HEK293T (cell line): ENCODE measurements around the gene TUBB4A.

ENCODE experiments used
- CTCF ChIA-PET: fragments of 350-600 bp; formaldehyde crosslinking; extraction: SDS; loops from one replicate; lab custom pipeline; 2021; ENCODE audit warnings: antibody characterized with exemption, inconsistent platforms; lab: Yijun Ruan, JAX
- POLR2A ChIA-PET: fragments of 350-600 bp; formaldehyde crosslinking; extraction: SDS; loops from one replicate; lab custom pipeline; 2020; ENCODE audit warnings: antibody characterized with exemption, inconsistent platforms; lab: Yijun Ruan, JAX
- DNase-seq: peaks from one replicate; pipeline ENCODE4 v3.0.0; 2012; ENCODE audit warnings: mixed read lengths; ENCODE audit errors: extremely low spot score
- ARNT ChIP-seq: fragments of 450-650 bp; IDR thresholded peaks from 2 replicates; pipeline ENCODE4 v1.6.1; 2017; ENCODE audit warnings: mild to moderate bottlenecking
- BHLHE40 ChIP-seq: fragments of 450-650 bp; IDR thresholded peaks from 2 replicates; pipeline ENCODE4 v1.6.1; 2016; ENCODE audit warnings: mild to moderate bottlenecking, moderate library complexity, borderline replicate concordance
- CTBP1 ChIP-seq: fragments of 450-650 bp; IDR thresholded peaks from 2 replicates; pipeline ENCODE4 v1.6.1; 2016; ENCODE audit warnings: borderline replicate concordance
- ELF4 ChIP-seq: fragments of 450-650 bp; IDR thresholded peaks from 2 replicates; pipeline ENCODE4 v1.6.1; 2017; ENCODE audit warnings: antibody characterized with exemption
- FOXA1 ChIP-seq: fragments of 450-650 bp; IDR thresholded peaks from 2 replicates; pipeline ENCODE4 v1.6.1; 2016; ENCODE audit warnings: mild to moderate bottlenecking
- FOXK2 ChIP-seq: fragments of 450-650 bp; IDR thresholded peaks from 2 replicates; pipeline ENCODE4 v1.6.1; 2016; ENCODE audit warnings: mild to moderate bottlenecking
- FOXM1 ChIP-seq: fragments of 450-650 bp; IDR thresholded peaks from 2 replicates; pipeline ENCODE4 v1.6.1; 2017; ENCODE audit warnings: mild to moderate bottlenecking, borderline replicate concordance
- HDGF ChIP-seq: fragments of 450-650 bp; IDR thresholded peaks from 2 replicates; pipeline ENCODE4 v1.6.1; 2017; ENCODE audit warnings: antibody characterized with exemption, borderline replicate concordance
- L3MBTL2 ChIP-seq: fragments of 450-650 bp; conservative IDR thresholded peaks from 2 replicates; pipeline ENCODE4 v1.6.1; 2016; ENCODE audit warnings: mild to moderate bottlenecking
- LEF1 ChIP-seq: fragments of 450-650 bp; IDR thresholded peaks from 2 replicates; pipeline ENCODE4 v1.6.1; 2017; ENCODE audit warnings: mild to moderate bottlenecking, borderline replicate concordance
- NFRKB ChIP-seq: fragments of 450-650 bp; IDR thresholded peaks from 2 replicates; pipeline ENCODE4 v1.6.1; 2016; ENCODE audit warnings: mild to moderate bottlenecking, moderate library complexity
- PKNOX1 ChIP-seq: fragments of 450-650 bp; IDR thresholded peaks from 2 replicates; pipeline ENCODE4 v1.6.1; 2016
- SP1 ChIP-seq: fragments of 450-650 bp; IDR thresholded peaks from 2 replicates; pipeline ENCODE4 v1.6.1; 2017
- SUZ12 ChIP-seq: fragments of 450-650 bp; IDR thresholded peaks from 2 replicates; pipeline ENCODE4 v1.6.1; 2016; ENCODE audit warnings: mild to moderate bottlenecking
- TARDBP ChIP-seq: fragments of 450-650 bp; IDR thresholded peaks from 2 replicates; pipeline ENCODE4 v1.6.1; 2016
- ZNF384 ChIP-seq: fragments of 450-650 bp; IDR thresholded peaks from 2 replicates; pipeline ENCODE4 v1.6.1; 2016

The TUBB4A gene

DNA sequence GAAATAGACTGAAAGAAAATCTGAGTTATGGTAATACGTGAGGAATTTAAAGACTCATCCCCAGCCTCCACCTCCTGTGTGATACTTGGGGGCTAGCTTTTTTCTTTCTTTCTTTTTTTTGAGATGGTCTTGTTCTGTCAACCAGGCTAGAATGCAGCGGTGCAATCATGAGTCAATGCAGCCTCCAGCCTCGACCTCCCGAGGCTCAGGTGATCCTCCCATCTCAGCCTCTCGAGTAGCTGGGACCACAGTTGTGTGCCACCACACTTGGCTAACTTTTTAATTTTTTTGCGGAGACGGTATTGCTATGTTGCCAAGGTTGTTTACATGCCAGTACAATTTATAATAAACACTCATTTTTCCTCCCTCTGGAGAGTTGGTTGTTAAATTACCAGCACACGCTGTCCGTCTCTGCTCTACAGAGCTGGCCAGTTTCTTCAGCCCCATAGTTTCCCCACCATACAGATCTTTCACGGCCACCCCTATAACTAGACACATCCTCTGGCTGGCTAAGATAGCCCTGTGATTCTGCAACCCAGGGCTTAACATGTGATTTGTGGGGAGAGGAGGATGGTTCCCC is 33.5 kb upstream of the TUBB4A start:
- CTCF ChIA-PET = no interaction called here
- TF ChIP-seq SP1 (no peak), LEF1 (no peak), ELF4 (no peak), FOXA1 (no peak)
- no peak for DNase-seq
- POLR2A ChIA-PET = no interaction called here

DNA sequence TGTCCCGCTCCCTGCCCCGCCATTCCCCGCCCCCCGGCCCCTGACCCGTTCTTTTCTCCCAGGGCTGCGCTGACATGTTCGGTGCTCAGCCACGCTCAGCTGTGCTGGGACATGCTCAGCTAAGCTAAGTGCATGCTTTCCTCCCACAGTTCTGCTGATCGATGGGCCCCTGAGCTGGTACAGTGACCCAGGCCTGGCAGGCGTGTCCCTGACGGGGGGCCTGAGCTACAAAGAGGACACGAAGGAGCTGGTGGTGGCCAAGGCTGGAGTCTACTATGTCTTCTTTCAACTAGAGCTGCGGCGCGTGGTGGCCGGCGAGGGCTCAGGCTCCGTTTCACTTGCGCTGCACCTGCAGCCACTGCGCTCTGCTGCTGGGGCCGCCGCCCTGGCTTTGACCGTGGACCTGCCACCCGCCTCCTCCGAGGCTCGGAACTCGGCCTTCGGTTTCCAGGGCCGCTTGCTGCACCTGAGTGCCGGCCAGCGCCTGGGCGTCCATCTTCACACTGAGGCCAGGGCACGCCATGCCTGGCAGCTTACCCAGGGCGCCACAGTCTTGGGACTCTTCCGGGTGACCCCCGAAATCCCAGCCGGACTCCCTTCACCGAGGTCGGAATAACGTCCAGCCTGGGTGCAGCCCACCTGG is 32.5 kb upstream of the TUBB4A start:
- DNase-seq = no peak
- POLR2A ChIA-PET = no interaction called here
- TF ChIP-seq ARNT = no peak
- no peak for TF ChIP-seq ELF4
- TF ChIP-seq TARDBP = no peak
- no peak for TF ChIP-seq FOXA1
- no peak for TF ChIP-seq CTBP1
- TF ChIP-seq FOXM1 = no peak
- TF ChIP-seq PKNOX1 = no peak
- no peak for TF ChIP-seq HDGF
- no peak for TF ChIP-seq FOXK2
- no peak for TF ChIP-seq SUZ12
- TF ChIP-seq L3MBTL2 = no peak
- TF ChIP-seq NFRKB = no peak
- no peak for TF ChIP-seq BHLHE40
- no peak for TF ChIP-seq SP1
- no peak for TF ChIP-seq LEF1
- CTCF ChIA-PET = no interaction called here

DNA sequence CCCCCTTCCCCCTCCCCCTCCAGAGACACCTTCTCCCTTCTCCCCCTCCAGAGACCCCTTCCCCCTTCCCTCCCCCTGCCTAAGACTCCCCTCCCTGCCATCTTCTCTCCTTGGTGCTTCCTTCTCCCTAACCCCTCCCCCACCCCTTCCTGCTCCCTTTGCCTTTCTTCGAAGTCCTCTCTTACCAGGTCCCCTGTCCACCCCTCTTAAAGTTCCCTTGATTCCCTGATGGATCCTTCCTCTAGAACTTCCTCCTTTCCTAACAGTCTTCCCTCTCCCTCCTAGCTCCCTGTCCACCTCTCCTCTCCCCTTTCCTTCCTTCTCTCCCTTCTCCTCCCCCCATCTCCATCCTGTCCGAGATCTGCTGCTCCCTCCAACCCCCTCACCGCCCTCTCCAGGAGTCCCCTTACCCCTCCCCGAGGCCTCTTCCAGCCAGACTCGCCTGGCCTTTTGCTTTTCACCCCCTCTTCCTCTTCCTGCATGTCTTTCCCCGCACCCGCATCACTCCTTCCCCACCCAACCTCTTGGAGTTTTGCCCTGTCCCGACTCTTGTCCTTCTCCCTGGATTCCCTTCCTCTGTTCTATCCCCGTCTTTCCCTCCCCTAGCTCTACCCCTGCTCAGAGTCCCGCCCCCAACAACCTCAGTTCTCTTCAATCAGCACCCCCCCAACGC is 31.8 kb upstream of the TUBB4A start:
- ChIA-PET CTCF (no interaction called here), POLR2A (no interaction called here)
- DNase-seq = no peak
- TF ChIP-seq CTBP1 (no peak), L3MBTL2 (no peak), FOXA1 (no peak), SUZ12 (no peak), NFRKB (no peak), TARDBP (no peak), ZNF384 (no peak), FOXK2 (no peak), ARNT (no peak), BHLHE40 (no peak), PKNOX1 (no peak), ELF4 (no peak), FOXM1 (no peak)

DNA sequence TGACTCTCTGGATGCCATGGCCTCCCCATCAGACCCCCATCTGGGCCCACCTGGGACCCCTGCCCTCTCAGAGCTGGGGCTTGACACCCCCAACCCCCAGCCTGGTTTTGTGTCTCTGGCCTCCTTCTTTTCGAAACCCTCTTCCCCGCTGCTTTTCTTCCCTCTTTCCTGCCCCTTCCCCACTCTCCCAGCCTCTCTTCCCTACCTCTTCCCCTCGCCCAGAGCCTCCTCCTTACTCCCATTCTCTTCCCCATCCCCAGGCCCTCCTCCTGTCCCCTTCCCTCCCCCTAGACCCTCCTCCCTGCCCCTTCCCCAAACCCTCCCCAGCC is 30.9 kb upstream of the TUBB4A start:
- TF ChIP-seq NFRKB (no peak), ARNT (no peak), LEF1 (no peak), FOXM1 (no peak), TARDBP (no peak), ZNF384 (no peak), SUZ12 (no peak), FOXK2 (no peak), FOXA1 (no peak), PKNOX1 (no peak), CTBP1 (no peak), ELF4 (no peak)
- POLR2A ChIA-PET = no interaction called here
- DNase-seq = no peak
- CTCF ChIA-PET = no interaction called here

DNA sequence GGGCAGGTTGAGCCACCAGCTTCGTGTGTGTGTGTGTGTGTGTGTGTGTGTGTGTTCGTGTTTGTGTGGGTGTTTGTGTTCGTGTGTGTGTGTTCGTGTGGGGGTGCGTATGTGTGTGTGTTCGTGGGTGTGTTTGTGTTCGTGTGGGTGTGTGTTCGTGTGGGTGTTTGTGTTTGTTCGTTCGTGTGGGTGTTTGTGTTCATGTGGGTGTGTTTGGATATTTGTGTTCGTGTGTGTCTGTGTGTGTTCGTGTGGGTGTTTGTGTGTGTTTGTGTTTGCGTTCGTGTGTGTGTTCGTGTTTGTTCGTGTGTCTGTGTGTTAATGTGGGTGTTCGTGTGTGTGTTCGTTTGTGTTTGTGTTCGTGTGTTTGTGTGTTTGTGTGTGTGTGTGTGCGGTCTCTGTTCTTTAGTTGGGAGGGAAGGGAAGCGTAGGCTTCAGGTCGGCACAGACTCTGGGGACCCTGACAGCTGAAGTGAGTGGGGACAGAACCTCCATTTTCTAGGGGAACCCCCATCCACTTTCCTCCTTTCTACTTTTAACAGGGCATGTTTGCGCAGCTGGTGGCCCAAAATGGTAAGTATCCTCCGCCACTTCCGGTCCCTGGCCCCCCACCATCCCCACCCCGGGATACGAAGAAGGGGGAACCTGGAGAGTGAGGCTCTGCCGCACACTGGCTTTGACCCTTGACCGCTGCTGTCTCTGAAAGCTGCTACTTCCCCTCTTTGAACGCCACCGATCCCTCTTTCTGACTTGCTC is 30.3 kb upstream of the TUBB4A start:
- no peak for DNase-seq
- ChIA-PET POLR2A (interaction anchor here (1.9 kb wide), 1 partner anchor 16 kb away, joined by 16 read pairs; no protein-coding TSS in a partner anchor), CTCF (no interaction called here)
- TF ChIP-seq TARDBP (peak; percentile 91), PKNOX1 (no peak), ZNF384 (no peak)
